Measurements from ENCODE around the gene SAMSN1.
A peak's percentile ranks its signal among the peaks of the same experiment; 100 is the strongest.
"Not testable (repeated sequence)": the region's sequence is repeated elsewhere in the genome, so short reads cannot be mapped to it uniquely, and the experiment has no call there.

SAMSN1 gene

DNA sequence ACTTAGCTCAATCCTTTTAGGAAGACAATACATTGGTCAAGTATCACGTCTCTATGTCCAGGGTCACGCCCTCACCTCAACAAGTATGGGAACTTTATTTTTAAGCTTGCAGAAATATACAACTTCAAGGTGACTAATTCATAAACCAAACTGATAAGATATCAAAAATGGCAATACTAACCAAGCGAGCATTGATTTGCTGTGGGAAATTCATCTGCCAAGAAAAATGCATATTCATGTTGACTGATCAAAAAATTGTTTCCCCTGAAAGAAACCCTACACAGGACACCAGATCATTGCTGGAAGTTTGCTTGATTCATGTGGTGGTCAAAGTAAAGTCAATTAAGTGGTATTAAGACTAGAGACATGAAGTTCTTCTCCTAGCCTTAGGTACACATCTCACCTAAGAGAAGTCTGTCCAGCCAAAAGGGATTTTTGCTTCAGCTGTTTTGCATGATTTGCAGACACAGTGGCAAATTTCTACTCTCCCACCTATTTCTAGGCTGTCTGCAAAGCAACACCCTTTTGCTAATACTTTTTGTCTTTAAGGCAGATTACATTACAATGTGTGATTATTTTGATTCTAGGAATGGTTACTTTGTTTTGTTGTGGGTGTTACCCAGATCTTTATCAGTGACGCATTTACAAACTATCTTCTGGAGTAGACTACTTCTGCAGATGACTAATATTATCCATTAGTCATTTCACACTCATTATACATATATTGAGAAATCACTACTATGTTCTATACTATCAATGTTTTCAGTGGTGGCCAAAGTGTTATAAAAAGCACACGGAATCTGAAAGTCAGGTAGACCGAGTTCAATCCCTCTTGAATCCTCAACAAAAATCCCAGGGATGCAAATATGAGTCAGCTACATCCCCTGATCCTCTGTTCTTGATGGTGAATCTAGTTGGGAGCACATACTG, 12.4 kb downstream of the SAMSN1 start:
- H3K27ac ChIP-seq, result peak overlapping the region in 14 of 21 experiments; percentile 1 to 74 (median 52)

DNA sequence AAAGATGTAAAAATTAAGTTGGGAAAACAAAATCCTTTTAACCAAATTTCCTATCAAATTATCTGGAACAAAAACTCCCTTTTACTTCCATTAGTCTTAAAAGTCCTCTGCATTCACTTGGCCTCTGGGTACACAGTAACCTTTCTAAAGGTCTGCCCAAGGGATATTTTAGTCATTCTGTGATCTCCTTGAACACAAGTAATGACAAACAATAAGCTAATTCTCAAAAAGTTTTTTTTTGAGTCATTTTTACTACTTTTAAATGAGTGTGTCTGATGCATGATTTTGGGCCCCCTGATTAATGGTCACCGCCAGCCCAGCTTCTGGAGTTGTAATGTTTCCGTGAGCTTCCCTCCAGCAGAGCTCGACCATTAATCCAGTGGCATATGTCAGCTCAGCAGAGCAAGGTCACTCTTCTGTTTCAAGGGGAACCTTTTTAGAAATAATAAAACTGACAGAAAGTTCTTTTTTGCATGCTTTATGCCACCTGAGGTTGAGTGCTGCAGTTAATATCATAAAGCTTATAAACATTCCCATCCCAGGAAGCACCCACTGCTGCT, 14.3 kb downstream of the SAMSN1 start:
- Histone ChIP-seq H3K27ac (peak overlapping the region in 1 of 21 experiments; percentile 38), H3K4me3 (no peak overlapping the region)

More for the DNA sequence above, 12.4 kb downstream of the SAMSN1 start:
- peak overlapping the region in 1 of 7 experiments; percentile 5 for H3K4me3 ChIP-seq

DNA sequence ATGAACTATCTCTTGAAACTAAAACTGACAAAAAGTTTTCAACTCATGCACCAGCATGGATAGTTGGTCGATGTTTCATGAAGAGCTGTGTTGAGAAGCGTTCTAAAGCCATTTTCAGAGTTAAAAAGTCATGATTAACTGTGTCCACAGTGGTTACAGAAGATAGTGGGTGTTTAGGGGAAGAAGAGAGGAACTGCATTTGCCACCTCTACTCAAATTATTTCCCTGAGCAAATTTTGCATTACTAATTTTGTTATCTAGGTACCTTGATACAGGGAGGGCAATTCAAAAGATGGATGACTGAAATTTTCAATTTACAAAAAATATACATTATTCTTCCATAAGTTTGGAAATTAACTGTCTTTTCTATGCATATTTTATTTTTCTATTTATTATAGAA, 15.5 kb downstream of the SAMSN1 start:
- H3K4me3 ChIP-seq, result no peak overlapping the region
- no peak overlapping the region for H3K27ac ChIP-seq

DNA sequence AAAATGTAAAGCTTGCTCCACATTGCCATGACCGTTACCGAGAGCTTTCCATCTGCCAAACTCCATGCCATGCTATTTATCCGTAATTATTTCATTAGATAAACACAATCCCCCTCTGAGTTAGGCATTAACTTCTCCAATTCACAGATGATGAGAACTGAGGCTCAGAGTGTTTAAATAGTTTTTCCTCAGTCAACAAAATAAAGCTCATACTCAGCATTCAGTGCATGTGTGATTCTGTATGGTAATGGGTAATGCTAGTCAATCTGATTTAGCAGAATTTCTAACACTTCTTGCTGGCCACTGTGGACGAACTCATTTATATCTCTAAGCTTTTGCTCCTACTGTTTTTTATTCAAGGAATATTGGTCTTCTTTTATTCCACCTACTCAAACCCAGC, 17.3 kb downstream of the SAMSN1 start:
- Histone ChIP-seq H3K4me3 (no peak overlapping the region), H3K27ac (no peak overlapping the region)

DNA sequence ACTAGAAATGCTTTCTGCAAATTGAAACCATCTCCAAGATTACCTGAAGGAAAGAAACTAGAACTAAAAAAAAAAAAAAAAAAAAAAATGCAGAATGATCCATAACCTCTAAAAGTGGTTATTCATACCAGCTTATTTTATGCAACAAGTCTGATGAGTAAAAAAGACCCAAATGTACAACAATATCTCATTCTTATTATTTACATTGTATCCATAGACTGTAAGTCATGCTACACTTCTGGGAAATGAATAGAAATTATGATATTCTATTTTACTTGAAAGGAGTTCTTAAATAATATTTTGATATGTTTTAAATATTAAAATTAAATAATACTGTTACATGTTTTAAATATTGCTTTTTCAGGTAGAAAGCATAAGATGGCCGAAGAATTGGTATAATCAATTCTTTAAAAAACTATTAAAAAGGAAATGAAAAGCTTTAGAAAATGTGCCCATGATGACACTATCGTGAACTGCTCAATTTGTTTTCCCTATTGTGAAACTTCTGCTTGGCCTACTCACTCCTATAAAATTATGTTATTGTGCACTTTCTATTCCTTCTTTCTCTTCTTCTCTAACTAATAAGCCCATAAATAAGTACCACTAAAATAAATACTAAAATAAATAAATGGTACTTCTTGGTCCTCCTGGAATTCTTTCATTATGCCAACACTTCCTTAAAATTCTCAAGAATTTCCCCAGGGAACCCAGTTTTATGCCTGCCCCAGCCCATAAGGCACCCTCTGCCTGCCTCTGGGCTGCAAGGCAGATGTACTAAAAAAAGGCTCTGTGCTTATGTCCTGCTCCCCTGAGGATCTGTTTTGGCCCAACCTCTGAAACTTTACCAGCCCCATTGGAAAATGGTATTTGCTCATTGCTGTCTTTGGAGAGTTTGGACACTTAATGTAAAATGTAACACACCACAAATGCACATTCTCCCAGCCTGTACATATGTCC, 18.1 kb downstream of the SAMSN1 start:
- Histone ChIP-seq H3K4me3 (no peak overlapping the region), H3K27ac (peak overlapping the region in 4 of 21 experiments; percentile 11 to 48 (median 36))

DNA sequence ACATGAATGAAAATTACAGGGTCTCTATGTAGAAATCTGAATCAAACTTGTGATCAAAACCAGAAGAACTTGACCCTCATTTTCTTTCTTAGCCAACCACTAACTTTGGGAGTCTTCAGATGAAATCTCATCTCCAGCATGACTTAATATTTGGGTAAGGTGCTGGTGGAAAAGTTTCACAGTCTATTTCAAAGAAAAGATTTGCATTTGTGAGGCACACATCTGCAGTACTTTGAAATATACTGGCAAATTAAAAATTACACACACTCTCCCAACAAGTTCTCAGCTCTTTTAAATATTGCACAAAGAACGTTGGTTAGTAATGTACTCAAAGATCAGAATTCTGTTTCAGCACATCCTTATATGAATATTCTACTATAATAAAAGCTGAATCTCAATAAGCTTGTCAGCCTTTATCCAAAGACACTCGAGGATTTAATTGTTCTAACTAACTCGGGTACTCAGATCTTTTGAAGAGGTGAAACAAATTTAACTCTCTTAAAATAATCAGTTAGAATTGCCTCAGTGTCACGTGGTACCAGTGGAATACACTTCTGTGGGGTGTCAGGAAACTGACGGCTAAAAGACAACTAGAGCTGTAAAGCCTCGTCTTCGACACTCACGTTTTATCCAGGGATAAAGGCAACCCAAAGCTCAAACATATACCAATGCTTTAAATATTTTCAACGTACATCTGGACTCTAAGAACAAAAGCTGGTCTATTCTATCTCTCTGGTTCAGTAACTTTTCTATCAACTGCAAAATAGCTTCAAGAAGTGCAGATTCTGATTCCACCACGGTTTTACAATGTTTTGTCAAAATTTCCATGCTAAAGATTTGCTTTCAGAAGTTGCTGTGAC, 19.0 kb downstream of the SAMSN1 start:
- Histone ChIP-seq H3K4me3 (no peak overlapping the region), H3K27ac (peak overlapping the region in 7 of 21 experiments; percentile 4 to 48 (median 27))

DNA sequence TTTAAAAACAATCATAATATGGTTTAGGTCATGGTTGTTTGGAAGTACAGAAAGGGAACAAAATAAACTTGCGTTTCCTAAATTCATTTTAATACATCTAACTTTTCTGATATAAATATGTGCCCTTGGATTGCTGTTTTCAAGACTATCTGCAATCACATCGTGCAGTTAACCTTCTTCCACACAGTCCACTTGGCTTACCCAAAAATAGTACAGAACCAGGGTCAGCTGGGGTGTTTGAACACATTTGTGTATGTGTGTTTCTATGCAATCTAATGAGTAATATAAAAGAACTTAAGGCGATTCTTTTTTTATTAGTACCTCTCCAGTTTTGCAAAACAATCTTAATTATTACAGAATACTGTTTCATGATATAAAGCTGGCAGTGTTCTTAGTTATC, 19.9 kb downstream of the SAMSN1 start:
- H3K4me3 ChIP-seq, result no peak overlapping the region
- H3K27ac ChIP-seq, result peak overlapping the region in 1 of 21 experiments; percentile 24

DNA sequence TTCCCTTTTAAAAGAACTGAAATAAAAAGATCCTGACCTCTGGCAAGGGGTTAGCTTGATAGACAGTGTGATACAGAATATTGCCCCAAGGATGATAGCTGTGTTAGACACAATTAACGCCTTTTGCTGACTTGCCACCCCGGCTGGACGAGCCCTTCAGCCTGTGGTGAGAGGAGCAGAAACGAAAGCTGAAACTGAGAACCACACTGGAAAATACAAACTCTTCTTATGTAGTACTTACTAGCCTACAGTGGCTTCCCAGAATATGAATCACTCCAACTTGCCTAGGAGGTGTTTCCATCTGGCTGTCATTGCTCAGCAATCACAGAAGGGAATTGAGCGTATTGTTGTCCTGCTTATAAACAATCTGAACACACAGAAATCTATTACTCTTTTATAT, 22.9 kb downstream of the SAMSN1 start:
- Histone ChIP-seq H3K27ac (peak overlapping the region in 6 of 21 experiments; percentile 8 to 73 (median 34)), H3K4me3 (no peak overlapping the region)

DNA sequence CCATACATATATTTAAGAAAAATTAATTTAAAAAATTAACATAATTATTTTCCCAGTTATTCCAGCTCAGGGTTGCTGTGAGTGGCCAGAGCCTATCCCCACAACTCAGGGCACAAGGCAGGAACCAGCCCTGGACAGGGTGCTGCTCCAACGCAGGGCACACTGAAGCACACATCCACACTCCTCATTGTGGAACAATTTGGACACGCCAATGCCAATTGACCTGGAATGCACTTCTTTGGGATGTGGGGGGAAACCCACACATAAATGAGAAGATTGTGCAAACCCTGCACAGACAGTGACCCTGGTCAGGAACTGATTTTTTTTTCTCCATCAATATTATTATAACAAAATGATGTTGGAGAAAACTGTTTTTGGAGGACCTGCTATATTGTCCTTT, 23.4 kb downstream of the SAMSN1 start:
- H3K27ac ChIP-seq, result peak overlapping the region in 5 of 21 experiments; percentile 16 to 73 (median 44)
- no peak overlapping the region for H3K4me3 ChIP-seq

DNA sequence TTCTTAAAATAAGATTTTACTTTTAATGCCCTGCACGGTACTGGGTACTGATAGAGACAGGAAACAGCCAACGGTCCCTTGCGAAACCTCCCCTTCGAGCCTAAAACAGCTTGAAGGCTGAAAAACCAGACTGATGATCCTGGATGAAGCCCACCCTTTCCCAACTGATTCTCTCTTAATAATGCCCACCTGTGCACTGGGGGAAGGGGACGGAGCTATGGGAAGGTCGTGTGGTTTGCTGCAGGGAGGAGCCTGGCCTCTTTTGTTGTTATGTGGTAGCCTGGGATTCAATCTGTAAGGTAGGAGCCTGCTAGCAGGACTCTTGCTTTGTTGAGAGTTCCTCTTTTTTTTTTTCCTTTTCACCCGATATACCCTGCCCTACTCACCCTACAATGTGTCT, 25.6 kb downstream of the SAMSN1 start:
- peak overlapping the region in 3 of 21 experiments; percentile 12 to 42 (median 30) for H3K27ac ChIP-seq
- H3K4me3 ChIP-seq, result no peak overlapping the region

DNA sequence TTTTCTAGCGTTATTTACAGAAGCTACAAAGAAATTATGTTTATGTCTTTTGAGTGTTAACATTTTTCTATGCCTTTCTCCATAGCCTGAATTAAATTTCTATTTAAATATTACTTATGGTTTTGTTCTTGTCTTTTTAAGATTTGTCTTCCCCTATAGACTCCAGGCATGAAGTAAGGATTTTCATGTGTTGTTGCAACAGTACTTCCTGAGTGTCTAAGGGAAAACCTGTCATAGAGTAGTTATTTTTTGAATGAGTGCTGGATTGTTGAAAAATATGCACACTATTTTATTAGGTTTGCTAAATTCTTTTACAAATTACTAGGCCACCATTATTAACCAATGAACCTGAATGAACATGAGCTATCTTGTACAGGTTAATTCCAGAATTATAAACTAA, 27.1 kb downstream of the SAMSN1 start:
- Histone ChIP-seq H3K4me3 (no peak overlapping the region), H3K27ac (no peak overlapping the region)

DNA sequence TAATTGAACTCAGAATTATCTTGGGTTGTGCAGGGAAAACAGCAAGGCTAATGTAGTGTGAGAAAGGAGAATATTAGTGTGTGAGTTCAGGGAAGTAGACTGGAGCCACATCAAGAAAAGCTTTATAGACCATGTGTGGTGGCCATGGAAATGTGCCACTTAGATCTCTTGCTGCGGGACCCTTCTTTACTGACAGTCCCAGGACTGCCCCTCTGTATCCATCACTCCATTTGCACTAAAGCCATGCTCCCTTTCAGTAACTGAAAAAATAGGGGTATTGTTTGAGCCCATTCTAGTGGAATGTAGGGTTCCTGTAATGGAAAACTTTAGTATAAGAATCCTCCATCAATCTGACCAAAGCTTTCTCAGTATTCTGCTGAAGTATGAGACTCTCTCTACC, 32.3 kb downstream of the SAMSN1 start:
- no peak overlapping the region for H3K27ac ChIP-seq
- no peak overlapping the region for H3K4me3 ChIP-seq

DNA sequence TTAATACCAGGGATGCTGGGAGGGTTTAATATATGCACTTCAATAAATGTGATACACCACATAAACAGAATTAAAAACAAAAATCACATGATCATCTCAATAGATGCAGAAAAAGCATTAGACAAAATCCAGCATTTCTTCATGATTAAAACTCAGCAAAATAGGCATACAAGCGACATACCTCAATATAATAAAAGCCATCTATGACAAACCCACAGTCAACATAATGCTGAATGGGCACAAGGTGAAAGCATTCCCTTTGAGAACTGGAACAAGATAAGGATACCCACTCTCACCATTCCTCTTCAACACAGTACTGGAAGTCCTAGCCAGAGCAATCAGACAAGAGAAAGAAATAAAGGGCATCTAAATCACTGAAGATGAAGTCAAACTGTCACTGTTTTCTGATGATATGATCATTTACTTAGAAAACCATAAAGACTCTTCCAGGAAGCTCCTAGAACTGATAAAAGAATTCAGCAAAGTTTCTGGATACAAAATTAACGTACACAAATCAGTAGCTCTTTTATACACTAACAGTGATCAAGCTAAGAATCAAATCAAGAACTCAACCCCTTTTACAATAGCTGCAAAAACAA, 39.2 kb downstream of the SAMSN1 start:
- not testable (repeated sequence) for H3K27ac ChIP-seq, H3K4me3 ChIP-seq

DNA sequence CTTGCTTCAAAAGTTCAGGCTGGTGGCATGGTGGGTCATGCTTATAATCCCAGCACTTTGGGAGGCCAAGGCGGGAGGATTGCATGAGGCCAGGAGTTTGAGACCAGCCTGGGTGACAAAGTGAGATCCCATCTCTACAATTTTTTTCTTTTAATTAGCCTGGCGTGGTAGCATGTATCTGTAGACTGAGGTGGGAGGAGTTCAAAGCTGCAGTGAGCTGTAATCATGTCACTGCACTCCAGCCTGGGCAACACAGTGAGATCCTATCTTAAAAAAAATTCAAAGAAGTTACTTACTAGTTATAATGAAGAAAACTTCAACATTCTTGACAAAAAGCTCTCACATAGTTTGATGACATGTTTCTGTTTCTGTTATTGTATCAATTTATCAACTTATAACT, 45.2 kb downstream of the SAMSN1 start:
- no peak overlapping the region for H3K27ac ChIP-seq
- no peak overlapping the region for H3K4me3 ChIP-seq

DNA sequence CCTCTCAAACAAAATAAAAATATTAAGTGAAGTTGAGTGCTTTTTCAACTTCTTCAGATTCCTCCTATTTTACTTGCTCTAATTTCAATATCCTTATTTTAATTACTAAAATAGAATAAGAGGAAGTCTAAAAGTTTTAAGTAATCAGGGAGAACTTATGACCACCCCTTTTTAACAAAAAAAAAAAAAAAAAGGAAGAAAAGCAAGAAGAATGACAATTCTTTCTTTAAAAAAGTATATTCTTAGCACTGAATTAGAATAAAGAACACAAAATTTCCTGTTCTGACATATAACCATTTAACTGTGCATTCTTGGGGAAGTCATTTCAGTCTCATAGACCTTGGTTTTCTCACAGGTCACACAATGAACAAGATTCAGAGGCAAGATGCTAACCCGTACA, 46.8 kb downstream of the SAMSN1 start:
- Histone ChIP-seq H3K27ac (no peak overlapping the region), H3K4me3 (no peak overlapping the region)

DNA sequence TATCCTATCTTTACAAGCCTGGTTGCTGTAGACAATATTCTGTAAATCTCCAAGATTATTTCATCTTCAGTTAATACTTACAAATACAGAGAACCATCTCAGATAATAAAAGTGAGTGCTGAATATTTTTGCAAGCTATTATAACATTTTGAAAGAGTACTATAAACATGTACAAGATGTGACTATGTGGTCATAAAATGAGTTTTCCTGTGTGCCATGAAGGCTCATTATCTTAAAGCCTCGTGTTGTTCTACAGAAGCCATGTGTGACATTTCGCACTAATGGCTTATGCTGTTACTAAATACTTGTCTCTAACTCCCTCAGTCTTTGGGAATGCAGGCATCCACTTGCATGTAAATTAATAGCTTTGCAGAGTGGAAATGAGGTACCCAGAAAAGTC, 48.3 kb downstream of the SAMSN1 start:
- no peak overlapping the region for H3K27ac ChIP-seq
- H3K4me3 ChIP-seq, result no peak overlapping the region

DNA sequence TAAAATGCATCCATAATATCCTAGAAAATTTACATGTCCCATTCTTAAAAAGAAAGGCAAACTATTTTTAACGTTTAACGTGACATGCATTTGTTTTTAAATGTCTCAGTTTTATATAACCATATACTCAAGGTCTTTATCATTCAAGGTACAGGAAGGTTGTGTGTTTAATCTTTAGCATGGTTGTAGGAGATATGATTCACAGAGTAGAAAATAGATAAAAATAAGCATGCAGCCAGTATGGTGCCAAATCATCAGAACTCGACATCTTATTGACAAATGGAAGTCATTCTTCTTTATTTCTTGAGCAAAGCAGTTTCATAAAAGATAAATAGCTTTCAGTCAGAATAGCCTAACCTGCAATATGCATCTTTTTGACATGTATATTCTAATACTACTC, 51.0 kb downstream of the SAMSN1 start:
- Histone ChIP-seq H3K4me3 (no peak overlapping the region), H3K27ac (no peak overlapping the region)

DNA sequence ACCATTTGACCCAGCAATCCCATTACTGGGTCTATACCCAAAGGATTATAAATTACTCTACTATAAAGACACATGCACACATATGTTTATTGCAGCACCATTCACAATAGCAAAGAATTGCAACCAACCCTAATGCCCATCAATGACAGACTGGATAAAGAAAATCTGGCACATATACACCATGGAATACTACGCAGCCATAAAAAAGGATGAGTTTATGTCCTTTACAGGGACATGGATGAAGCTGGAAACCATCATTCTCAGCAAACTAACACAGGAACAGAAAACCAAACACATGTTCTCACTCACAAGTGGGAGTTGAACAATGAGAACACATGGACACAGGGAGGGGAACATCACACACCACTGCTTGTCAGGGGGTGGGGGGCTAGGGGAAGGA, 51.9 kb downstream of the SAMSN1 start:
- not testable (repeated sequence) for H3K27ac ChIP-seq, H3K4me3 ChIP-seq

DNA sequence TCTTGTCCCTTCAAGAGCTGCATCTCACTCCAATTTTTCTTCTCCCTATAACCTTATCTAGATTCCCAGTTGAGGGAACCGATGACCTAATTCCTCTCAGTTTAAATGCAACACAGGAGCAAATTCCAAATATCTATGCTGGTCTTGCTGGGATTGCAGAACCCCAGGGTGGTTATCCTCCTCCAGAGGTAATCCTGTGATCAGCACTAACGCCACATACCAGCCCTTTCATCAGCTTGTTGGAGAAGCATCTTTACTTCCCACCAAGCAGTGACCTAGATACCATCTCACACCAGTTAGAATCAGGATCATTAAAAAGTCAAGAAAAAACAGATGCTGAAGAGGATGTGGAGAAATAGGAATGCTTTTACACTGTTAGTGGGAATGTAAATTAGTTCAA, 52.4 kb downstream of the SAMSN1 start:
- Histone ChIP-seq H3K27ac (no peak overlapping the region), H3K4me3 (no peak overlapping the region)

Measured in skin epidermis (tissue), 12 donors.